GM21619 (cell line): ENCODE data around the gene ITGAE.
"Not testable (repeated sequence)": the region's sequence is repeated elsewhere in the genome, so short reads cannot be mapped to it uniquely, and the experiment has no call there.

Source experiments
- ATAC-seq: cut with Tn5 transposase; IDR thresholded peaks from one replicate; pipeline ENCODE4 v1.9.1; 2021; ENCODE audit not compliant: unreplicated experiment

Gene ITGAE

GRCh38 chr17:3761918-3762380, 39.0 kb downstream of the ITGAE start:
- no peak for ATAC-seq

- no peak for ATAC-seq
Measured at GRCh38 chr17:3761036-3761917, 39.7 kb downstream of the ITGAE start.

GRCh38 chr17:3759597-3760216, 41.3 kb downstream of the ITGAE start:
- no peak for ATAC-seq

- ATAC-seq: no peak
Measured at GRCh38 chr17:3755335-3756030, 45.5 kb downstream of the ITGAE start.

- no peak for ATAC-seq
Measured at GRCh38 chr17:3754458-3755334, 46.3 kb downstream of the ITGAE start.

GRCh38 chr17:3754066-3754457, 46.9 kb downstream of the ITGAE start:
- ATAC-seq: no peak

GRCh38 chr17:3753624-3754023, 47.4 kb downstream of the ITGAE start:
- no peak for ATAC-seq

GRCh38 chr17:3751836-3752235, 49.2 kb downstream of the ITGAE start:
- ATAC-seq: no peak

GRCh38 chr17:3750926-3751325, 50.1 kb downstream of the ITGAE start:
- ATAC-seq: no peak

- ATAC-seq: no peak
Measured at GRCh38 chr17:3750296-3750695, 50.7 kb downstream of the ITGAE start.

GRCh38 chr17:3748576-3748975, 52.4 kb downstream of the ITGAE start:
- no peak for ATAC-seq

GRCh38 chr17:3747805-3748204, 53.2 kb downstream of the ITGAE start:
- ATAC-seq: no peak

GRCh38 chr17:3745071-3745470, 55.9 kb downstream of the ITGAE start:
- no peak for ATAC-seq

GRCh38 chr17:3744014-3744413, 57.0 kb downstream of the ITGAE start:
- ATAC-seq: no peak

- ATAC-seq: no peak
Measured at GRCh38 chr17:3740611-3741073, 60.3 kb downstream of the ITGAE start.

- ATAC-seq: no peak
Measured at GRCh38 chr17:3739422-3740124, 61.4 kb downstream of the ITGAE start.

- no peak for ATAC-seq
Measured at GRCh38 chr17:3738562-3739295, 62.3 kb downstream of the ITGAE start.

- no peak for ATAC-seq
Measured at GRCh38 chr17:3735515-3735914, 65.5 kb downstream of the ITGAE start.

- not testable (repeated sequence) for ATAC-seq
Measured at GRCh38 chr17:3734911-3735276, 66.1 kb downstream of the ITGAE start.
